Measurements from ENCODE around the gene STAB1.

The STAB1 gene

GRCh38 chr3:52463416-52463815 lies 31.7 kb upstream of the STAB1 start:
- no peak for DNase-seq

- DNase-seq: no peak
Observed at GRCh38 chr3:52468336-52468735, 26.8 kb upstream of the STAB1 start.

GRCh38 chr3:52469001-52469400 lies 26.1 kb upstream of the STAB1 start:
- no peak for DNase-seq

- no peak for DNase-seq
Observed at GRCh38 chr3:52470920-52471319, 24.2 kb upstream of the STAB1 start.

GRCh38 chr3:52471371-52472238 lies 23.5 kb upstream of the STAB1 start:
- DNase-seq: peak; percentile 56

- DNase-seq: no peak
Observed at GRCh38 chr3:52472239-52473000, 22.7 kb upstream of the STAB1 start.

GRCh38 chr3:52473026-52473425 lies 22.1 kb upstream of the STAB1 start:
- no peak for DNase-seq

GRCh38 chr3:52477076-52477795 lies 17.9 kb upstream of the STAB1 start:
- DNase-seq: no peak

- no peak for DNase-seq
Observed at GRCh38 chr3:52477796-52478095, 17.4 kb upstream of the STAB1 start.

GRCh38 chr3:52479037-52479876 lies 15.9 kb upstream of the STAB1 start:
- no peak for DNase-seq

- no peak for DNase-seq
Observed at GRCh38 chr3:52479877-52480575, 15.1 kb upstream of the STAB1 start.

GRCh38 chr3:52480768-52481715 lies 14.1 kb upstream of the STAB1 start:
- no peak for DNase-seq

- DNase-seq: peak; percentile 51
Observed at GRCh38 chr3:52481819-52482521, 13.2 kb upstream of the STAB1 start.

- no peak for DNase-seq
Observed at GRCh38 chr3:52483081-52483480, 12.1 kb upstream of the STAB1 start.

- DNase-seq: no peak
Observed at GRCh38 chr3:52483577-52484381, 11.4 kb upstream of the STAB1 start.

- DNase-seq: no peak
Observed at GRCh38 chr3:52484680-52485461, 10.3 kb upstream of the STAB1 start.

GRCh38 chr3:52487050-52487787 lies 7.9 kb upstream of the STAB1 start:
- DNase-seq: no peak

All from activated CD4-positive, alpha-beta T cell treated with anti-CD3 and anti-CD28 coated beads for 48 hours (primary cell).